ENCODE data around the gene ALPI.
"Not testable (repeated sequence)": the region's sequence is repeated elsewhere in the genome, so short reads cannot be mapped to it uniquely, and the experiment has no call there.

Gene ALPI

DNA sequence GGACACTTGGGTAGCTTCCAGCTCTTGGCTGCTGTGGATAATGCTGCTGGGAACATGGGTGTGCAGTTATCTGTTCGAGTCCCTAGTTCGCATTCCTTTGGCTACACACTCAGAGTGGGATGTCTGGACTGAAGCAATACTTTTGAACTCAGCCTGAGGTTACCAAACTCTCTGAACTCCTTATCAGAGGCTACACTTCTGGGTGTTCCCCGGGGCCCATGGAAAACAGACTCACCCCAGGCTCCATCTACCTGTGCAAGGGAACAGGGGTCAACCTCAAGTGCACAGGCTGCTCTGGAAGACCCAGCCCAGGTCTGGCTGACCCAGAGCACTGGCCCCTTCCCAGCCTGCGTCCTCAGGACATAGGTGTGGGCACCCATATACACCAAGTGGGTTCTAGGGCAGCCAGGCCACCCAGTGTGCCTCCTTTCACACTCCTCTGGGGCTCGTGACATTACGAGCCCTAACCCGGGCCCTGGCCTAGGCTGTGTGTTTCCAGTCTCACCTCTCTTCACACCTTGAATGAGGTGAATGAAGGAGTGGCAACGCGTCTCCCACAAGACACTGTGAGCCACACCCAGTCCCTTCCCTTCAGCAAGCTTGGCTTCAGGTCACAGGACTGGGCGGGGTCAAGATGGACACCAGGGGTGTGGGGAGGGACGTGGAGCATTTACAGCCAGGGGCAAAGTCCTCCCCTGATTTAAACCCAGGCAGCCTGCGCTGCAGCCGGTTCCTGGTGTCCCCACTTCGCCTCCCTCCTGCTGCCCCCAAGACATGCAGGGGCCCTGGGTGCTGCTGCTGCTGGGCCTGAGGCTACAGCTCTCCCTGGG, at the start of gene ALPI:
TSS of gene ALPI (plus strand) at position 728 of the 830 bp plus-strand sequence. CDS start at position 775, 47 bp downstream.
- DNase-seq (ENCODE audit: low spot score), result no peak

DNA sequence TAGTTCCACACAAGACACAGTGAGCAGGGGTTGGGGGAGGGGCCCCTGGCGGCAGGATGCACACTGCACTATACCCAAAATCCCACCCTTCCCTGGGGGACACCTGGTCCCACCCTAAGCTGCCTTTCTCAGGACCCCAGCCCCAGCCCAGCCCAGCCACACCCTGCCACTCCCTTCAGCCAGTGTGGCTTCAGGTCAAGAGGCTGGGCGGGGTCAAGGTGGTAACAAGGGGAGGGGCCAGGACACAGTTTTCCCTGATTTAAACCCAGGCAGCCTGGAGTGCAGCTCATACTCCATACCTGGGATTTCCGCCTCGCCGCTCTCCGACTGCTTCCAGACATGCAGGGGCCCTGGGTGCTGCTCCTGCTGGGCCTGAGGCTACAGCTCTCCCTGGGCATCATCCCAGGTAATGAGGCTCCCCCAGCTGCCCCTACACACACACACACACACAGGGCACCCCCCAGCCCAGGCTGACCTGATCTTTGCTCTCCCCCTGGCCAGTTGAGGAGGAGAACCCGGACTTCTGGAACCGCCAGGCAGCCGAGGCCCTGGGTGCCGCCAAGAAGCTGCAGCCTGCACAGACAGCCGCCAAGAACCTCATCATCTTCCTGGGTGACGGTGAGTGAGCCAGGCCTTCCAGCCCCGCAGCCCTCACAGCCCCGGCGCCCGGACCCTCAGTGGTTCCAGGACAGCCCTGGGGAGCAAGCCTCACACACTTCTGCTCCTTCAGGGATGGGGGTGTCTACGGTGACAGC, 49.2 kb upstream of the ALPI start, which contains the start of gene ALPG:
TSS of gene ALPG (plus strand) at position 289 of the 755 bp plus-strand sequence. CDS start at position 340, 51 bp downstream.
- peak; percentile 49 for DNase-seq (ENCODE audit: low spot score)

DNA sequence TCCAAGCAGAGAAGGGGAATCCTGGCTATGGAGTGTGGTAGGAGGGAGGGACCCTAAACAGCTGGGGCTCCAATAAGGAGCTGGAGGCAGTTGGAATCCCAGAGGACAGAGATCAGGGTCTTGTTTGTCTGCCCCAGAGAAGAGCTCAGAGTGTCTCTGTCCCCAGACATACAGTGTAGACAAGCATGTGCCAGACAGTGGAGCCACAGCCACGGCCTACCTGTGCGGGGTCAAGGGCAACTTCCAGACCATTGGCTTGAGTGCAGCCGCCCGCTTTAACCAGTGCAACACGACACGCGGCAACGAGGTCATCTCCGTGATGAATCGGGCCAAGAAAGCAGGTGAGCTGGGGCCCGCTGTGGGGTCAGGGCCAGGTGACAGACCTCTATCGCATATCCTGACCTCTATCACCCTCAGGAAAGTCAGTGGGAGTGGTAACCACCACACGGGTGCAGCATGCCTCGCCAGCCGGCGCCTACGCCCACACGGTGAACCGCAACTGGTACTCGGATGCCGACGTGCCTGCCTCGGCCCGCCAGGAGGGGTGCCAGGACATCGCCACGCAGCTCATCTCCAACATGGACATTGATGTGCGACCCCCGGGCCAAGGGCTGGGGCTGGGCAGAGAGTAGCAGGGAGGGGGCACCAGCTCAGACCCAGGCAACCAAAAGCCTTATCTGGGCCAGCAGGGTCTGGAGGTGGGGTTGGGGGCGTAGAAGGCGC, 48.4 kb upstream of the ALPI start:
- not testable (repeated sequence) for DNase-seq (ENCODE audit: low spot score)

DNA sequence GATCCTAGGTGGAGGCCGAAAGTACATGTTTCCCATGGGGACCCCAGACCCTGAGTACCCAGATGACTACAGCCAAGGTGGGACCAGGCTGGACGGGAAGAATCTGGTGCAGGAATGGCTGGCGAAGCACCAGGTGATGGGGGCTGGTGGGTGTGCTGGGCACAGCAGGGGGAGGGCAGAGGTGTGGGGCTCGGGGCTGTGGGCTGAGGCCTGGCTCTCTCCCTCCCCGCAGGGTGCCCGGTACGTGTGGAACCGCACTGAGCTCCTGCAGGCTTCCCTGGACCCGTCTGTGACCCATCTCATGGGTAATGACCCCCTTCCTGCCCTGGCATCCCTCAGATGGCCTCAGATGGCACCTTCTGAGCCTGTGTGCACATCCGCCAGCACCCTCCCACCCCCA, 47.7 kb upstream of the ALPI start:
- not testable (repeated sequence) for DNase-seq (ENCODE audit: low spot score)

DNA sequence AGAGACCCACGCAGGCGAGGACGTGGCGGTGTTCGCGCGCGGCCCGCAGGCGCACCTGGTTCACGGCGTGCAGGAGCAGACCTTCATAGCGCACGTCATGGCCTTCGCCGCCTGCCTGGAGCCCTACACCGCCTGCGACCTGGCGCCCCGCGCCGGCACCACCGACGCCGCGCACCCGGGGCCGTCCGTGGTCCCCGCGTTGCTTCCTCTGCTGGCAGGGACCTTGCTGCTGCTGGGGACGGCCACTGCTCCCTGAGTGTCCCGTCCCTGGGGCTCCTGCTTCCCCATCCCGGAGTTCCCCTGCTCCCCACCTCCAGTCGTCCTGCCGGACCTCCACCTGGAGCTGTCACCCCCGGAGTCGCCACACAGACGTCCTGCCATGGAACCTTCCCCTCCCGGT, 46.3 kb upstream of the ALPI start:
- DNase-seq (ENCODE audit: low spot score), result not testable (repeated sequence)

DNA sequence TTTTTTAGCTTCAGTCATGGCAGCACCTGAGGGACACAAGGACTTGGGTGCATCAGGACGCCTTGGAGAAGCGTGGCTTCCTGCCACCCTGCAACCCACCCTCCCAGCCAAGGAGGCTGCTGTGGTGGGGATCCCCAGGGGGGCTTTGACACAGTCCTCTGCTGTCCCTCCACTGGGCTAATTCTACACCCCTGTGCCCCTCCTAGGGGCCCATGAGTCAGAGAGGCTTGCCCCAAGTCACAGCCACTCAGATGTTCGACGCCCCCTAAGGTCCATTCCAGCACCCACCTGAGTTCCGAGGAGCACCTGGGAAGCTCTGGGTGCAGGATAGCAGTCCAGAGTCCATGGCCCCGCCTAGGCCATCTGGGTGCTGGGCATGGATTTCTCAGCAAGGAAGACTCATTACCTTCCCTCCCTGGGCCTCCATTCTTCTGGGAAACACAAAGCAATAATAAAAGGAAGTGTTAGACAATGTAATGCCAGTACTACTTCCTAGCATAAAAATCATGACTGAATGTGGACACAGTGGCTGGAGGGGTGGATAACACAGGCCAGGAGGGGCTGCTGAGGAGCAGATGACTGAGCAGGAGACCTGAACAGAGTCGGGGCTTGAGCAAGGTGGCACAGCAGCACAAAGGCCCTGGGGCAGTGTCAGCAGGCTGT, 45.6 kb upstream of the ALPI start:
- no peak for DNase-seq (ENCODE audit: low spot score)

DNA sequence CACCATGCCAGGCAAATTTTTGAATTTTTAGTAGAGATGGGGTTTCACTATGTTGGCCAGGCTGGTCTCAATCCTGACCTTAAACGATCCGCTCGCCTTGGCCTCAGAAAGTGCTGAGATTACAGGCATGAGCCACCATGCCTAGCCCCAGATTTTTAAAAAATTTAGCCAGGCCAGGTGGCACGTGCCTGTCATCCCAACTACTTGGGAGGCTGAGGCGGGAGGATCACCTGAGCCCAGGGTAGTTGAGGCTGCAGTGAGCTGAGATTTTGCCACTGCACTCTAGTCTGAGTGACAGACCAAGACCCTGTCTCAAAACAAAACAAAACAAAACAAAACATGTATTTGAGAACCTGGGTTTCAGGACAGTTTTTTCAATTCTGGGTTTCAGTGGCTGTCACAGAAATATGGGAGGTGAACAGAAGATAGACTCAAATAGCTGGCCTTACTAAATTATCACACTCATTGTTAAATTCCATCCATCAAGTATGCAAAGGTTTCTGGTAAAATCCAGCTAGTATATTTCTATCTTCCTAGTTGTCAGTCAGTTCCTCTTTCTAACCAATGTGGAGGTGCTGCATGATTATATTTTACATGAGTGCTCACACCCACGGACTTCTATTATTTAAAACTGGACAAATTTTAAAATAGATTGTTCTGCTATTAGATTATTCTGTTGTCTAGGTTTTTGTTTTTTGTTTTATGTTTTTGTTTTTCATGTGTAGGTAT, 43.9 kb upstream of the ALPI start:
- no peak for DNase-seq (ENCODE audit: low spot score)

DNA sequence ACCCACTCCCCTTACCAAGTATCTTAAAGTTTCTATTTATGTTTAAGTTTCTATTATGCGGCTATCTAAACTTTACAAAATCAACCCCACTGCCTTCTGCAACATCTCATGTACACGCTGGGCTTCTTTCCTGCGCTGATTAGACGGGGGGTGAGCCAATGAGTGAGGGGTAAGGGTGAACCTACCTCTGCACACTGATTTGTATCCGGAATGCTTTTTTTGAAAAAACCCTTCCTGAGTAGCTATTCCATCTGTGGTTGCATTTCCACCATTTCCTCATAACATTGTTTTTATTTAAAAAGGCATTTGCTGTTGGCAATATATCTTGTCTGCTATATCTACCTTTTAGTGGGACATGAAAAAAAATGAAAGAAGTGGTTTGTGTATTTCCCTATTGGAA, 43.0 kb upstream of the ALPI start:
- no peak for DNase-seq (ENCODE audit: low spot score)

DNA sequence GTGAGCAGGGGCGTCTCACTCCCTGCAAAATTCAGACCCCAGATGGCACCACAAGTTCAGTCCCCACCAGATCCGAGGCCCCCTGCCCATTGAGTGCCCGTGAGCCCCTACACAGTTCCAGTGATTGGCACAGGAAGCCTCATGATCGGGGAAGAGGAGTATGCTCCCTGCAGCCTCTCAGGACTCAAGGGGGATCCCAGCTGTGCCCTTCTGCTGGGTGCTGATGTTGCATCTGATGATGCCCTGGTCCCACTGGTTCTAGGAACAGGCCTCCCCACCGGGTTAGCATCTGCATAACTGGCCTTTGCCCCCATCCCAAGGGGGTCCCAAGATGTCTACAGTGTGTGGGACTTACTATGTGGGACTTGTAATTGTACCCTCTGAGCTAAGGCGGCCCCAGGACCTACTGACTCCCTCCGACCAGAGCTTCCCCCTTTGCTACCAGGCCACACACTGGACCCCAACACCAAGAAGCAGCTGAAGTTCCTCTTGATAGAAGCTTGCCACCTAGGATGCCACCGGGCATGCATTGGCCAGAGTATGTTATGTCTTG, 40.7 kb upstream of the ALPI start:
- DNase-seq (ENCODE audit: low spot score), result no peak

DNA sequence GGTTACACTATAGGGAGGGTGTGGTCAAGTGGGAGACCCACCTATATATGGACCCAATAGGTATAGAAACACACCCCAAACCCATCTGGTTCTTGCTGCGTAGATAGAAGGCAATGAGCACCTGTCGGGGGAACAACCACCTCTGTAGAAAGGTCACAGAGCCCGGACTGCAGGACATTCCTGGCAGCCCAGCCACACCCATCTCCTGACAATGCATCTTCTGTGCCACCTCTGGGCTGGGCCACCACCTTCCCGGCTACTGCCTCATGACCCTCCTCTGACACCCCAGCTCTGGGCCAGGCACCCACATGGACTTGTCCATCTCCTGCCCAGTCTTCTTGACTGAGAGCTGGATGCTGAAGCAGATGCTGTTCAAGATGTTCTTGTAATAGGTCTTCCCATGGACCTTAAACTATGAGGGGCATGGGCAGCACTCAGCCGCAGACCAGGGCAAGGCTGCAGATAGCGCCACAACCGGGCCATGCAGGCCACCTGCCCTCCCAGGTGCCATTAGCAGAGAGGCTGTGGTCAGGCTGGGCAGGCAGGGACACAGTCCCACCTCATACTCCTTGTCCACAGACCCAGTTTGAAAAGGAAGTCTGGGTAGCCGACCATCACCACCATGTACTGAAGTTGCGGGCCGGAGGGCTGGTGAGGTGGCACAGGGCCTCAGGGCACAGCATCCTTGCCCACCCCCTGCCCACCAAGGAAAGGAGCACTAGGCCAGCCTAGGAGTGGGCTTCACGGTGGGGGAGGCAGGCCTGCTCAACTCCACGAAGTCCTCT, 40.0 kb upstream of the ALPI start:
- no peak for DNase-seq (ENCODE audit: low spot score)

DNA sequence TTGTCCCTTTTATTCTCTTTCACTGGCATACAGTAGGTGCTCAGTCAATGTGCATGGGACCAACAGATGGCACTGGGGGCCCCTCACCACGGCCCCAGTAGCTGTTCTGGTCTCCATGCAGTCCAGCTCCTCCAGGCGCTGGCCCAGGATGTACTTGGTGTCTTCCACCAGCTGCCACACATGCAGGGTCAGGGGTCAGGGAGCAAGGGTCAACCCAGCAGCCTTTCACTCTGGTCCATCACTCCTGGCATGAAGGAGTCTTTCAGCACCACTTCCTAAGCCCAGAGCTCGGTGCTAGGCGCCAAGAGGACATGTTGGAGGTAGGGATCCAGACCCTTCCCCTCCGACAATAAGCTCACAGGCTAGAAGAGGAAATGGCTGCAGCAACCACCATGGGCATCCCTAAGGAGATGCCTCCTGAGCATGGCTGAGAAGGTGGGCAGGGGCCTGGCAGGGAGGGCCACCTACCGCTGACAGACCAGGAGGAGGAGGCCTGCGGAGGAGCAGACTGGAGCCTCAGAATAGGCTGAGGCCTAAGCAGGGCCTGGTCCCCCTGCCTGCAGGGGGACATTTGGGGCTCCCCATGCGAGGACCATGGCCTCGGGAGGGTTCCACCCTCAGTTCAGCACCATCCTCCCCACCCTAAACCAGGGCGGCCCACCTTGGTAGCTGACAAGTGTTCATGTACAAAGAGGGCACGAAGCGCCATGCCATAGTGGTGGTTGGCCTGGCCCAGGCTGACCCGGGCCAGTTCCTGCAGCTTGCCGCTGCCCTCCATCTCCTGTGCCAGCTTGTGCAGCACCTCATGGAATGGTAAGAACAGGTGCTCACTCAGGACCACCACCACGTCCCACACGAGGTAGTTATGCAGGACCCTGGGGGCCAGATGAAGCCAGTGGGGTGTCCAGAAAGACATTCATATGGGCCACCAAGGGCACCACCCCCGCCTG, 39.2 kb upstream of the ALPI start:
- no peak for DNase-seq (ENCODE audit: low spot score)

DNA sequence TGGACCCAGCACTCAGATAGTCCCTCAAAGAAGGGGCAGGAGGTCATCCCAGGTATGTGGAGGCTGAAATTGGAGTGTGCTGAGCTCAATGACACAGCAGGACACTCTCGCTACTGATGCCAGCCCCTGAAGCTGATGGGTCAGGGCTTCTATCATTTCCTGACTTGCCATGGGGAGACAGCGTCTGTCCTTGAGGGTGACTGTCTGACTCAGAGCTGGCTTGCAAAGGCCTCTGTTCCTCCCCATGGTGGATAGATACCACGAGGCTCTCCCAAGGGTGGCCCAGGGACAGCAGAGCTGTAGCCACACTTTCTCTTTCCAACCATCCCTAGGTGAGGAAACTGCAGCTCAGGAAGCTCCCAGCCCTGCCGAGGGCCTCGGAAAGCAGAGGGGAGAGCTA, 38.5 kb upstream of the ALPI start:
- no peak for DNase-seq (ENCODE audit: low spot score)

DNA sequence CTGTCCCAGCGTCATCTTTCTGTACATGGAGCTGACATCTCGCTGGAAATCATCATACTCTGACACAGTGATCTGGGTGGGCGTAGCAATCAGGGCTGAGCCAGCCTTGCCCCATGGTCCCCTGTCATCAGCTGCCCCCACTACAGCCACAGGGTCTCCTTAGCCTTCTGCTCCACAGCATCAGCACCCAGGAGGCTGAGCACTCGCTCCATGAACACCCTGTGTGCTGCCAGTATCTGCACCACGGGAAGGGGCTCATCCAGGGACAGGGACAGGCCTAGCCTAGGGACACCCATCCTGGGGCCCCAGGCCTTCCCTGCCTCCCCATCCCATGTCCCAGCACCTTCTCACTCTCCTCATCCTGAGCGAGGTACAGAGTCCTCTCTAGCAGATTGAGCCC, 37.9 kb upstream of the ALPI start:
- no peak for DNase-seq (ENCODE audit: low spot score)

DNA sequence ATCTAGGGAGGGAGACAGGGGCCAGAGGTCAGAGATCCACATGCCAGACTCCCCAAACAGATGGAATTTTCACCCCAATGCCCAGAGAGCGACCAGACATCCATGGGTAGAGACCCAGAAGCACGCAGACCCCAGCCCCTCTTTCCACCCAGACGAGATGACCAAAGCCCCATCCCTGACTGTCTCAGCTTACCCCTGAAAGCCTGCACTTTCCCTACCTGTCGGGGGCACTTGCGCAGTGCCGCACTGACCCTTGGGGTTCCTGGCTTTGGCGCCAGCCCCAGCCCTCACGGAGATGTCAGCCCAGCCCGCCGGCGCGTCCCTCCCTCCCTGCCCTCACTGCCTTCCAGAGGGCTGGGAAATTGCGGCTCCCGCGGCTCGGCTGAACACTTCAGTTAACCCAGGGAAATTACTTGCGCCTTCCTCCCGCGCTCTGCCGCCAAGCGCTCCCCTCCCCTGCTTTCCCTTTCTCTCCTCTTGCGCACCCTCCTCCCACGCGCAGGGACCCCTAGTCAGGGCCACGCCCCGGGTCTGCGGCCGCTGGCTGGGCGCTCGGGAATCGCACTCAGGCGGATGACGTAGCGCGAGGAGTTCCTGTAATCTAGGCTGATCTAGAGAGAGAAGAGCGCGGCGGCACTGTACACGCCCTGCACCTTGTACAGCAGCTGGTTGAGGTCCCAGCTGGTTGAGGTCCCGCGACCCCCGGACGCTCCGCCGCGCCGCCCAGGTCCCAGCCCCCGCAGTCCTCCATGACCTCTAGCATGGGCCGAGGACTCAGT, 37.3 kb upstream of the ALPI start:
- peak; percentile 46 for DNase-seq (ENCODE audit: low spot score)

DNA sequence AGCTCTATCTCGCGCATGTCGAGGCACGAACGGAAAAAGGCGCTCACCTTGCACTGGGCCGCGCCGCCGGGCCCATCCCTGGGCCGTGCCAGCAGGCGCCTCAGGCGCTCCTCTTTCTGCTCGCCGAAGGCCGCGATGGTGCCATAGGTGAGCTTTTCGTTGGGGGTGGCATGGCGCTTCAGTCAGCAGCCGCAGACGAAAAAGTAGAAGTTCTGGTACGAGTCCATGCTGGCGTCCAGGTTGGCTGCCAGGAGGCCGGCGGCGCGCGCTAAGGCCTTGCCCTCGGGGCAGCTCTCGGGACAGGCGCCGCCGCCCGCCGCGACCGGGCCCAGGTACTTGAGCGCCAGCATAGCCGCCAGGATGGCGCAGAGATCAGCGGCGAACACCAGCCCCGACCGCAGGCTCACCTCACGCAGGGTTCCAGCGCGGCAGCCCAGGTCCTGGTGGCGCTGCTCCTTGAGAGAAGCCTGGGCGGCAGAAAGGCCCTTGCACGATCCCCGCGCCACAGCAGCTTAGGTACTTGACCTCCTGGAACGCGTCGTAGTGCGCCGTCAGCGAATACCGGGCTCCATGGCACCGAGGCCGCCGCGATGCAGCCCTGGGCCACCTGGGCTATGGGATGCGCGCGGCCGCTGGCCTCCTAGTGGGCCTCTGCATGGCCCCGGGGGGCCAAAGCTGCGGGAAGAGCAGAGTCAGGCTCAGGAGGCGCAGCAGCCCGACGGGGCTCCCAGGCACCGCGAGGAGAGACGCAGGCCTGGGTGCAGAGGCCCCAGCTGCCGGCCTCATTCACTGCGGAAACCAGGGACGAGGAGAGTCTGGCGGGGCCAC, 36.5 kb upstream of the ALPI start:
- no peak for DNase-seq (ENCODE audit: low spot score)

DNA sequence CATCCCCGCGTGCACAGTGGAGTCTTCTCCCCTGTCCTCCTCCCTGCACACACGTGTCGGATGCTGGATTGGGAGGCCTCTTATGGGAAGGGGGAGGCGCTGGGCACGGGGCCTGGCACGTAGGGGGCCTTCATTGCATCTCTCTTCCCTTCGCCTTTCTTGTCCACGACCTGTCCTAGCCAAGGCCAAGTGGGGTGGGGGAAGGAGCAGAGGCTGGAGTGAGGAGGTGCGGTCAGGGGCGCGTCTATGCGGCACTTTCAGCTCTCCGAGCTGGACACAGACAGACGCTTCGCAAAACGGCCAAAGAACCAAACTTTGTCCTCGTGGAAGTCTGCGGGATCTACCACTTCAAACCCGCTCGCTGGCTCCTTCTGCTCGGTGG, 35.9 kb upstream of the ALPI start:
- no peak for DNase-seq (ENCODE audit: low spot score)

DNA sequence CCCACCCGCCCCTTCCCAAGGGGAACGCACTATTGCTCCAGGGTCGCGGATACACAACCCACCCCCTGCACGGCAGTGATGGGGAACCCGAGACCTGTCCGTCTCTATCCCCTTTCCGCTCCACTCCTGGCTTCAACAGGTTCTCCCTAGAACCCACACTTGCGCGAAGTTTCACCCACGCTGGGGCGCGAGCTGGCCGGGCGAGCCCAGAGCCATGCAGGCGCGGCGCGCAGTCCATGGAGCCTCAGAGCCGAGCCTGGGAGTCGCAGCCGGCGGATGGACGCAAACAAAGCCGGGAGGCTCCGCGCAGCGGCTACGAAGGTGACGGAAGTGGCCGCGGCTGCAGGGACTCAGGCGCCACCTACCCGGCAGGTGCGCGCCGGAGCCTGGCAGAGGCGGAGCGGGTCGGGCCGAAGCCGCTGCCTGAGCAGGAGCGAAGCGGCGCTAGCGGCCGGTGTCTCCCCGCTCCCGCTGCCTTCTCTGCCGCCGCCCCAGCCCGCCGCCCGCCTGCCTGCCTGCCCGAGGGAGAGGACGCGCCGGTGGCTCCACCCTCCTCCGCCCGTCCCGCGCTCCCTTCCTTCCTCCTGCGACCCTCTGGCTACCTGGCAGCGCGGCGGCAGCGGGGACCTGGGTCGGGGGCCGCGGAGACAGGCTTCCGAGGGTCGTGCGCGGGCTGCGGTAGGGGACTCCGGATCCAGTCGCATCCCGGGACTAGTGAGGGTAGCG, 35.3 kb upstream of the ALPI start:
- DNase-seq (ENCODE audit: low spot score), result peak; percentile 75
